Skeletal muscle tissue (tissue), 4 donors: ENCODE measurements around the gene CCDC158. TPM values are rescaled to one million over a fixed set of nuclear protein-coding genes. Genes with fewer than 3 reads are reported as not detected.
"Not testable (repeated sequence)": the region's sequence is repeated elsewhere in the genome, so short reads cannot be mapped to it uniquely, and the experiment has no call there.

Experiments used
- H3K27ac ChIP-seq: one replicate; pipeline ENCODE4 v1.7.0; 2013; ENCODE audit warnings: mild to moderate bottlenecking, low read depth, low read length, inconsistent platforms
- H3K27me3 ChIP-seq, 3 donors: one replicate each; pipeline ENCODE4 v1.7.0; 2013; ENCODE audit warnings: low read length in 3 of 3; ENCODE audit not compliant: control insufficient read depth in 3 of 3, insufficient read depth in 3 of 3
- H3K36me3 ChIP-seq, 3 donors: one replicate each; pipeline ENCODE4 v1.7.0; 2013; ENCODE audit warnings: low read length in 3 of 3; ENCODE audit not compliant: control insufficient read depth in 3 of 3, insufficient read depth in 3 of 3
- H3K4me1 ChIP-seq, 3 donors: one replicate each; pipeline ENCODE4 v1.7.0; 2013; ENCODE audit warnings: low read length in 3 of 3, mild to moderate bottlenecking in 3 of 3; ENCODE audit not compliant: control insufficient read depth in 3 of 3, insufficient read depth in 3 of 3
- H3K4me3 ChIP-seq, 3 donors: one replicate each; pipeline ENCODE4 v1.7.0; 2013; ENCODE audit warnings: low read length in 3 of 3
- H3K9ac ChIP-seq, 3 donors: one replicate each; pipeline ENCODE4 v1.7.0; 2013; ENCODE audit warnings: low read length in 3 of 3, mild to moderate bottlenecking in 3 of 3, moderate library complexity in 2 of 3, low read depth in 1 of 3
- H3K9me3 ChIP-seq, 3 donors: one replicate each; pipeline ENCODE4 v1.7.0; 2013; ENCODE audit warnings: low read length in 3 of 3; ENCODE audit not compliant: control insufficient read depth in 3 of 3
- total RNA-seq: library from RNA; depleted of rRNA; stranded (reverse); fragments of >200 nt; gene quantifications from one replicate; pipeline ENCODE4 v1.2.3, GENCODE V29; 2014
- donor health status: Osteomylitis.

Gene CCDC158
- total RNA-seq, 1 donor from 2014 or later: 1.0 TPM

GRCh38 chr4:76434901-76435527 is 14.1 kb upstream of the CCDC158 start, which contains the start of gene SHROOM3:
Gene SHROOM3 (plus strand): TSS chr4:76435229. CDS start chr4:76436053, 824 bp downstream.
- peak within 1 kb of the TSS in 1 of 3 donors; percentile 40 for H3K4me3 ChIP-seq

DNA sequence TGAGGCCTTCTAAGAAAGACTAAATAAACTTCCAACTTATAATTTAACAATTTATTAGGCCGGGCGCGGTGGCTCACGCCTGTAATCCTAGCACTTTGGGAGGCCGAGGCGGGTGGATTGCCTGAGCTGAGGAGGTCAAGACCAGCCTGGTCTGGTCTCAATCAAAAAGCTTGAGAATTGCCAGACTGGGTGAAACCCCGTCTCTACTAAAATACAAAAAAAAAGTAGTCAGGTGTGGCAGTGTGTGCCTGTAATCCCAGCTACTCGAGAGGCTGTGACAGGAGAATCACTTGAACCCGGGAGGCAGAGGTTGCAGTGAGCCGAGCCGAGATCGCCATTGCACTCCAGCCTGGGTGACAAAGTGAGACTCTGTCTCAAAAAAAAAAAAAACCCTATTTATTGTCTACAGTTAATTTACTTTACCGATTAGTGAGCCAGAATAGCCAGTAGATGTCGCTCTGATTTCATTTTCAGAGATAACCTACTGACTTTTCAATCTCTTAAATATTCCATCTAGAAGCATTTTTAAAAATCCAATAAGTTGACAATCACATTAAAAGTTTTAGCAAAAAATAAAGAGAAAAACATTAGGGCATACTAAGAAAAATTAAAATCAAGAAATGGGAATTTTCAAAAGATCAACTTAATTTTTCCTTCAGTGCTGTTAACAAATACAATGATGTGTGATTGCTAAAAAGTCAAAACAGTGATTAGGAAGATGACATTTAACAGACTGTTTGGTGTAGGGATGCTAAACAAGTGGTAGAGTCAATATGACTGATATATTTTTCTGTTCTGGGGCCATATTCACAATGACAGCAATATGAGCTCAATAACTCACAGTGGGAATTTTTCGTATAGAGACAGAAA is 9.8 kb upstream of the CCDC158 start:
- no peaks in the 10 kb centered on the region for H3K9me3 ChIP-seq
- H3K4me3 ChIP-seq: no peak overlapping the region
- peaks cover 0 to under 1% (median 0%) of the 10 kb centered on the region in 3 donors for H3K27me3 ChIP-seq
- no peaks in the 10 kb centered on the region for H3K4me1 ChIP-seq
- H3K27ac ChIP-seq: no peak overlapping the region
- H3K36me3 ChIP-seq: no peaks in the 10 kb centered on the region
- H3K9ac ChIP-seq: no peak overlapping the region

More at GRCh38 chr4:76434901-76435527, 14.1 kb upstream of the CCDC158 start, which contains the start of gene SHROOM3:
- H3K27ac ChIP-seq: no peak within 1 kb of the TSS
- no peaks in the 10 kb centered on the region for H3K36me3 ChIP-seq
- H3K27me3 ChIP-seq: peaks cover 0 to 3% (median 0%) of the 10 kb centered on the region in 3 donors
- H3K9me3 ChIP-seq: no peaks in the 10 kb centered on the region
- H3K4me1 ChIP-seq: no peaks in the 10 kb centered on the region
- H3K9ac ChIP-seq: no peak within 1 kb of the TSS

DNA sequence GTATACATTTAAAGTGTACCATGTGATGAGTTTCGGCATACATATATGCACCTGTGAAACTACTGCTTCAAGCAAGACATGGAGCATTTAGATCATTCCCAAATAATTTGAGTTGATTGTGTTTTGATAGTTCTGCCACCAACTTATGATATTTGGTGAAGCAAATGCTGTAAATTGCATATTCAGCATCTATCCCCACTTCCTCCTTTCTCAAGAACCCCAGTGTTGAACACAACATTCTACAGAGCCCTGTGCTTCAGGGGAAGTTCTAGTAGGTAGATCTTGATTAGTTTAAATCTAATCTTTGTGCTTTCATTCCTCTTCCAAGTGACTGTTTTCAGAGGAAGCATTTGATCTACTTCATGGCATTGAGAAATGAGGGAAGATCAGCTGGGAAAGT is 8.7 kb upstream of the CCDC158 start:
- Histone ChIP-seq H3K27me3 (no peaks in the 10 kb centered on the region), H3K4me1 (no peaks in the 10 kb centered on the region), H3K9me3 (no peaks in the 10 kb centered on the region), H3K27ac (no peak overlapping the region), H3K9ac (no peak overlapping the region), H3K4me3 (no peak overlapping the region), H3K36me3 (no peaks in the 10 kb centered on the region)

DNA sequence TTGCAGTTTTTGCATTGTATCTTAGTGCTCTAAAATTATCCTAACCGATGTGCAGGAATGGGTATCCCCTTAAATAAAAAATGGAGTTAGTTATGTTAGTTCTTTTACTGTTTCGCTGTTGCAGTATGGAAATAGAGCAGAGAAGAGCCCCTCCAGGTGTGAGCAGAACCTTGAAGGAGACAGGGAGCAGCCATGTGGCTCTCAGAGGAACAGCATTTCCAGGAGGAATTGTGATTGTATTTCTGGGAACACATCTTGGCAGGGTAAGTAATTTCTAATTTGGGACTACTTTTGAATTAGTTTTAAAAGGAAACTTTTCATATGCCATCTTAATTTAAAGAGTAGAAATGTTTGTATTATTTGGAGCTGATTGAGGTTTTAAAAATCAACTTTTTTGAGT is 5.3 kb upstream of the CCDC158 start:
- Histone ChIP-seq H3K27me3 (no peaks in the 10 kb centered on the region), H3K27ac (no peak overlapping the region), H3K9me3 (no peaks in the 10 kb centered on the region), H3K4me3 (no peak overlapping the region), H3K36me3 (no peaks in the 10 kb centered on the region), H3K4me1 (no peaks in the 10 kb centered on the region), H3K9ac (no peak overlapping the region)

- H3K9me3 ChIP-seq, H3K9ac ChIP-seq, H3K4me3 ChIP-seq, H3K27ac ChIP-seq, H3K4me1 ChIP-seq, H3K27me3 ChIP-seq, H3K36me3 ChIP-seq: not testable (repeated sequence)
Measured at GRCh38 chr4:76423159-76423558, 2.2 kb upstream of the CCDC158 start.

GRCh38 chr4:76420188-76420761 is 666 bp downstream of the CCDC158 start:
- H3K9me3 ChIP-seq: no peaks in the 10 kb centered on the region
- peaks cover 0 to 6% (median 0%) of the 10 kb centered on the region in 3 donors for H3K27me3 ChIP-seq
- peak overlapping the region; percentile 27 to 62 (median 51) for H3K9ac ChIP-seq
- peak overlapping the region; percentile 60 to 68 (median 62) for H3K4me3 ChIP-seq
- H3K36me3 ChIP-seq: no peaks in the 10 kb centered on the region
- no peak overlapping the region for H3K27ac ChIP-seq
- peaks cover 0 to 2% (median 0%) of the 10 kb centered on the region in 3 donors for H3K4me1 ChIP-seq

GRCh38 chr4:76410636-76411035 is 10.3 kb downstream of the CCDC158 start:
- Histone ChIP-seq H3K4me3 (no peak overlapping the region), H3K9ac (no peak overlapping the region), H3K27me3 (no peaks in the 10 kb centered on the region), H3K9me3 (no peaks in the 10 kb centered on the region), H3K27ac (no peak overlapping the region), H3K36me3 (no peaks in the 10 kb centered on the region), H3K4me1 (no peaks in the 10 kb centered on the region)

- H3K36me3 ChIP-seq: no peaks in the 10 kb centered on the region
- no peak overlapping the region for H3K4me3 ChIP-seq
- H3K4me1 ChIP-seq: no peaks in the 10 kb centered on the region
Measured at GRCh38 chr4:76407440-76408119, 13.4 kb downstream of the CCDC158 start.

GRCh38 chr4:76406081-76406480 is 14.9 kb downstream of the CCDC158 start:
- no peaks in the 10 kb centered on the region for H3K27me3 ChIP-seq
- no peaks in the 10 kb centered on the region for H3K4me1 ChIP-seq
- H3K36me3 ChIP-seq: no peaks in the 10 kb centered on the region
- H3K4me3 ChIP-seq: no peak overlapping the region
- H3K9ac ChIP-seq: no peak overlapping the region
- H3K9me3 ChIP-seq: no peaks in the 10 kb centered on the region
- no peak overlapping the region for H3K27ac ChIP-seq

More at GRCh38 chr4:76407440-76408119, 13.4 kb downstream of the CCDC158 start:
- Histone ChIP-seq H3K27me3 (no peaks in the 10 kb centered on the region), H3K9me3 (no peaks in the 10 kb centered on the region), H3K9ac (no peak overlapping the region), H3K27ac (no peak overlapping the region)
